Colonic mucosa (tissue), 4 donors: ENCODE measurements around the gene ADAMTSL4. TPM values are rescaled to one million over a fixed set of nuclear protein-coding genes. Genes with fewer than 3 reads are reported as not detected.
A peak's percentile ranks its signal among the peaks of the same experiment; 100 is the strongest.

Source experiments
- DNase-seq: peaks from one replicate; pipeline ENCODE4 v3.0.0-alpha.2; 2020
- H3K27ac ChIP-seq: fragments of 200-600 bp; one replicate; pipeline ENCODE4 v1.8.0; 2021
- H3K27me3 ChIP-seq: fragments of 200-600 bp; one replicate; pipeline ENCODE4 v1.8.0; 2021
- H3K36me3 ChIP-seq: fragments of 200-600 bp; one replicate; pipeline ENCODE4 v1.8.0; 2021
- H3K4me1 ChIP-seq: fragments of 200-600 bp; one replicate; pipeline ENCODE4 v1.8.0; 2021; ENCODE audit warnings: mild to moderate bottlenecking
- H3K4me3 ChIP-seq: fragments of 200-600 bp; one replicate; pipeline ENCODE4 v1.8.0; 2021
- H3K9ac ChIP-seq, 2 donors: one replicate each; pipeline ENCODE4 v1.7.0; 2013; ENCODE audit warnings: control low read depth in 2 of 2, low read depth in 2 of 2, low read length in 2 of 2
- H3K9me3 ChIP-seq: fragments of 200-600 bp; one replicate; pipeline ENCODE4 v1.8.0; 2021
- CTCF ChIP-seq: fragments of 200-600 bp; IDR thresholded peaks from one replicate; pipeline ENCODE4 v1.8.0; 2022; ENCODE audit warnings: antibody characterized with exemption, mild to moderate bottlenecking
- intact Hi-C: fragments of 100-400 bp; cut with DNase I; formaldehyde crosslinking; loops from one replicate; pipeline ENCODE4 v1.14.1; 2022
- total RNA-seq, 2 donors: library from RNA; stranded (reverse); fragmentation: NEBNext Ultra II Directional in 1 of 2; extraction: Animal tissue kit (Norgen Biotek cat#: 25700) in 1 of 2; gene quantifications; one replicate each; pipeline ENCODE4 v1.2.1, GENCODE V29; 2021
- donor health status: healthy.
- donor health status: DM: no; HTN: no; CAD: no.
- donor health status: DM: no; HTN: no; CAD: no.

Gene ADAMTSL4
- total RNA-seq, 2 donors from 2014 or later, result 4.9 to 6.3 TPM

DNA sequence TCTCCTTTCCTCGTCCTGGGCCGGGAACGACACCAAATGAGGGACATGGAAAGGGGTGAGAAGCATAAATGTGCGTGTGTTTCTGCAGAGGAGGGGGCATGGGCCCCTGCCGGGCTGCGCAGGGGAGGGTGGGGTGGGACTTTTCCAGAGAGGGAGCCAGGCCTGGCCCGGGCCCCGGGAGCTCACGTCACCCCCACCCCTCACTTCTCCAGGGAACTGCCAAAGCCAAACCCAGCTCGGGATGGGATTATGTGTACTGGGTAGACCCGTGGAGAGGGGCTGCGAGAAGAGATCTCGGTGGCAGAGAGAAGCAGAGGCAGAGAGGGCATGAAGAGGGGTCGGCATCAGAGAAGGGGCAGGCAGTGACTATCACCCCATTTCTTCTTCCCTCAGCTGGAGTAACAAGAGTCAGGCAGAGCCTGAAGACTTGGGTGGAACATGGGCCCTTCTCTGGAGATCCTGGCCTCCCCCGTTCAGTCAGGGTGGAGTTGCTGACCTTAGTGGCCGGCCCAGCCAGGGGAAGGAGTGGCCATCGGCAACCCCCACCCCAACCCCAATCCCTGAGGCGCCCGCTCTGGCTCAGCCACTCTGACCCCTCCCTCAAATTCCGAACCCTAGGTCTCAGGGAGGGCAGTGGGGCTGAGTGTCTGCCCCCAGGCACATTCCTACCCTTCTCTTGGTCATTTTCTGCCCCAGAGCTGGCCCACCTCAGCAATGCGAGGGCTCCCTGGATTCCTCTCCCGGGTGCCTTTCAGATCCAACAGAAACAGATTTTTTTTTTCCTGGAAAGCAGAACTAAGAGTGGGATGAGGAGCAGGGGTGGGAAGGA is 1.2 kb downstream of the ADAMTSL4 start:
- DNase-seq, result no peak
- no peaks in the 10 kb centered on the region for H3K36me3 ChIP-seq
- H3K9me3 ChIP-seq, result no peaks in the 10 kb centered on the region
- H3K9ac ChIP-seq, result peak overlapping the region; percentile 63 to 72
- no peaks in the 10 kb centered on the region for H3K4me1 ChIP-seq
- intact Hi-C loops, result loop anchor here (10.0 kb wide), 1 partner anchor 264 kb away; no protein-coding TSS in a partner anchor
- TF ChIP-seq CTCF, result no peak
- no peak overlapping the region for H3K4me3 ChIP-seq
- peak overlapping the region; percentile 73 for H3K27ac ChIP-seq
- no peaks in the 10 kb centered on the region for H3K27me3 ChIP-seq

GRCh38 chr1:150551051-150551783 is 2.0 kb downstream of the ADAMTSL4 start:
- H3K4me3 ChIP-seq, result no peak overlapping the region
- no peaks in the 10 kb centered on the region for H3K27me3 ChIP-seq
- H3K27ac ChIP-seq, result peak overlapping the region; percentile 73
- DNase-seq, result no peak
- peak overlapping the region; percentile 44 to 72 for H3K9ac ChIP-seq
- H3K36me3 ChIP-seq, result no peaks in the 10 kb centered on the region
- no peaks in the 10 kb centered on the region for H3K4me1 ChIP-seq
- TF ChIP-seq CTCF, result no peak
- intact Hi-C loops, result loop anchor here (10.0 kb wide), 1 partner anchor 264 kb away; no protein-coding TSS in a partner anchor
- no peaks in the 10 kb centered on the region for H3K9me3 ChIP-seq

DNA sequence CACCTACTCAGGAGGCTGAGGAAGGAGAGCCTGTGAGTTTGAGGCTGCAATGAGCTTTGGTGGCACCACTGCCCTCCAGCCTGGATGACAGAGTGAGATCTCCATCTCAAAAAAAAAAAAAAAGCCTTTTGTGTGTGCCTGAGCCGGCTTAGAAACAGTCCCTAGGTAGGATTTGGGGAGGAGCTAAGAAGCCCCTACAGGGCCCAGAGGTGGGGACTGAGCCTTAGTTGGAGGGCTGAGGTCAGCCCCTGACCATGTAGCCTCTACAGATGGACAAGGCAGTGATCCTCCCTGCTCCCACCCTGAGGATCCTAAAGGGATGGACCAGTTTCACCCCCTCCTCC is 2.5 kb downstream of the ADAMTSL4 start:
- no peak for TF ChIP-seq CTCF
- Histone ChIP-seq H3K27me3 (no peaks in the 10 kb centered on the region), H3K27ac (peak overlapping the region; percentile 73), H3K36me3 (no peaks in the 10 kb centered on the region), H3K4me1 (no peaks in the 10 kb centered on the region), H3K4me3 (no peak overlapping the region), H3K9ac (peak overlapping the region; percentile 30 to 49), H3K9me3 (no peaks in the 10 kb centered on the region)
- no peak for DNase-seq
- intact Hi-C loops, result loop anchor here (10.0 kb wide), 1 partner anchor 263 kb away; no protein-coding TSS in a partner anchor

- no peak overlapping the region for H3K4me3 ChIP-seq
These were observed 3.1 kb downstream of the ADAMTSL4 start for GRCh38 chr1:150552128-150552910.

More at GRCh38 chr1:150552128-150552910, 3.1 kb downstream of the ADAMTSL4 start:
- Histone ChIP-seq H3K4me1 (no peaks in the 10 kb centered on the region), H3K27ac (peak overlapping the region; percentile 73), H3K9me3 (no peaks in the 10 kb centered on the region), H3K9ac (peak overlapping the region in 1 of 2 donors; percentile 49), H3K36me3 (no peaks in the 10 kb centered on the region), H3K27me3 (no peaks in the 10 kb centered on the region)
- DNase-seq, result peak; percentile 70
- TF ChIP-seq CTCF, result no peak
- intact Hi-C loops, result loop anchor here (10.0 kb wide), 1 partner anchor 262 kb away; no protein-coding TSS in a partner anchor
